Measurements from ENCODE around the gene UBD.

The UBD gene

DNA sequence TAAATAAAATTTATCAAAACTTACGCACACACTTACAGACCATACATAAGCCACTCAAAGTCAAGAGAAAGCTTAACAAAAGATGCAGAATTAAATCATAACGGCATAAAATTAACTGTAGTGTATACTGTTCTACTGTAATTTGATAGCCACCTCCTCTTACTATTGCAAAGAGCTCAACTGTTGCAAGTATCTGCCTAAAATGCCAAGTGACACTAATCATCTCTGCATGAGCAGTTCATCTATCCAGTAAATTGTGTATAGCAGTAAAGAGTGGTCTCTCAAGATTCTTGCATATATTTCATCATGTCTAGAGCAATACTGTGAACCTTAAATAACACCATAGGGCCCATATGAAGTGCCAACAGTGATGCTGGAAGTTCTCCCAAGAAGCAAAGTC, 37.7 kb upstream of the UBD start:
- TF ChIP-seq, protein P1, sequence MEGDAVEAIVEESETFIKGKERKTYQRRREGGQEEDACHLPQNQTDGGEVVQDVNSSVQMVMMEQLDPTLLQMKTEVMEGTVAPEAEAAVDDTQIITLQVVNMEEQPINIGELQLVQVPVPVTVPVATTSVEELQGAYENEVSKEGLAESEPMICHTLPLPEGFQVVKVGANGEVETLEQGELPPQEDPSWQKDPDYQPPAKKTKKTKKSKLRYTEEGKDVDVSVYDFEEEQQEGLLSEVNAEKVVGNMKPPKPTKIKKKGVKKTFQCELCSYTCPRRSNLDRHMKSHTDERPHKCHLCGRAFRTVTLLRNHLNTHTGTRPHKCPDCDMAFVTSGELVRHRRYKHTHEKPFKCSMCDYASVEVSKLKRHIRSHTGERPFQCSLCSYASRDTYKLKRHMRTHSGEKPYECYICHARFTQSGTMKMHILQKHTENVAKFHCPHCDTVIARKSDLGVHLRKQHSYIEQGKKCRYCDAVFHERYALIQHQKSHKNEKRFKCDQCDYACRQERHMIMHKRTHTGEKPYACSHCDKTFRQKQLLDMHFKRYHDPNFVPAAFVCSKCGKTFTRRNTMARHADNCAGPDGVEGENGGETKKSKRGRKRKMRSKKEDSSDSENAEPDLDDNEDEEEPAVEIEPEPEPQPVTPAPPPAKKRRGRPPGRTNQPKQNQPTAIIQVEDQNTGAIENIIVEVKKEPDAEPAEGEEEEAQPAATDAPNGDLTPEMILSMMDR (IDR thresholded peaks at IDR 0.05; ENCODE audit: low read depth, low read length, missing control alignments): no peak
- in situ Hi-C loops (cut with HindIII; ENCODE audit: low sequenced_read_pairs): loop anchor here (5.0 kb wide), 1 partner anchor 70 kb away; no protein-coding TSS in a partner anchor
- no peak for DNase-seq (ENCODE audit: low read depth)
- H3K4me3 ChIP-seq (ENCODE audit: low read depth, low read length): no peak overlapping the region

DNA sequence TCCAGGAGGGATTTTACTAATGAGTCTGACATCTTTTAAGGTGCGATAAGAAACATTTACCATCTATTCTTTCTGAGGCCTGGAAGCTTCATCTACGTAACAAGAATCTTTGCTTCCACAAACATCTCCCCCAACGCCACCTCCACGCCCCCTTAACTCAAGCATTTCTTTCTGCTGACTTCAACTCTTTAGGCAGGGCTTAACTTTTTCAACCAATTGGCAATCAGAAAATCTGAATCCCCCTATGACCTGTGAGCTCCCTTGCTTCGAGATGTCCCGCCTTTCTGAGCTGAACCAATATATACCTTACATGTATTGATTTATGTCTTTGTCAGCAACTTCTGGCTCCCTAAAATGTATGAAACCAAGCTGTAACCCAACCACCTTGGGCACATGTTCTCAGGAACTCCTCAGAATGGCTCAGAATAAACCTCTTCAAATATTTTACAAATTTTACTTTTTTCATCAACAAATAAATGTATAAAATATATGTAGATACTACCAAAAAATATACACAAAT, 36.9 kb upstream of the UBD start:
- DNase-seq (ENCODE audit: low read depth): no peak
- in situ Hi-C loops (cut with HindIII; ENCODE audit: low sequenced_read_pairs): loop anchor here (5.0 kb wide), 1 partner anchor 71 kb away; no protein-coding TSS in a partner anchor
- no peak overlapping the region for H3K4me3 ChIP-seq (ENCODE audit: low read depth, low read length)
- TF ChIP-seq, protein P1 (IDR thresholded peaks at IDR 0.05; ENCODE audit: low read depth, low read length, missing control alignments): no peak

DNA sequence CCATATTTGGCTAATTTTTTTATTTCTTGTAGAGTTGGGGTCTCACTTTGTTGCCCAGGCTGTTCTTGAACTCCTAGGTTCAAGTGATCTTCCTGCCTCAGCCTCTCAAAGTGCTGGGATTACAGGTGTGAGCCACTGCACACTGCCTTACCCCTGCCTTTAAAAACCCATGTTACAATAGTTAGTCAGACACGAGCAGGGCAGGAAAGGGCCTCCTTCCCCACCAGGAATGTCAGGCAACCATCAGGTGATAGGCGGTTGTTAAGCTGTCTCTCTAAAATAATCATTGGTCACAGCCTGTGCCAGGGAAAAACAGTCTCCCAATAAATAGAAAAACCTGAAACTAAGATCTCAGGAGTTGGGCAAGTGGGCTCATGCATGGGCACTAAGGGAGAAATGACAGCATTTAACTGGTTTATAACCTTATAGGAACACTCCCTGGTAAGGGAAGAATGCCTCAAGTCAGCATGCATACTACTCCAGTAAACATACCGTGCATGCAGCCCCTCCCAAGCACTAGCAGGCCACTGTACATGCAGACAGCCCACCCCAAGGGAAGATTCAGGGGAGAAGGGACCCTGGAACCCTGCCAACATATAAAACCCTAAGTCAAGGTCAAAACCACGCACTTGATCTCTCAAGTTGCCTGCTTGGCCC, 33.8 kb upstream of the UBD start:
- TF ChIP-seq, protein P1 (IDR thresholded peaks at IDR 0.05; ENCODE audit: low read depth, low read length, missing control alignments): no peak
- DNase-seq (ENCODE audit: low read depth): no peak
- no peak overlapping the region for H3K4me3 ChIP-seq (ENCODE audit: low read depth, low read length)
- in situ Hi-C loops (cut with HindIII; ENCODE audit: low sequenced_read_pairs): no loop called here

DNA sequence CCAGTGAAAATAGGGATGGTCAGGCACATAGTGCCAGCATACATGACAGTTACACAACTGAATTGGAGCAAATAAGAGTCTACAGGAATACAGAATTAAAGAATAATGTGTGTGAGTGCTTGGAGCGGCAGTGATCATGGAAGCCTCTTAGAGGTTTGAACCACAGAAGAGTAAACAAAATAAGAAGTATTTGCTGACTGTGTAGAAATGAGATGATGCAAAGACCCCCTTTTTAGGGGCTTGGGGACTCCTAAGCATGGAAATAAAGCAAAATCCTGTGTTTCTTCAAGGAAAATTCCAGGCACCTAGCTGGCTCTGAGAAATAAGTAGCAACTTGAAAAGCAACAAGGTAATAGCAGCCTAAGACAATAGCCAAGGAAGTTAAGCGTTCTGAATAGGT, 32.1 kb upstream of the UBD start:
- TF ChIP-seq, protein P1 (IDR thresholded peaks at IDR 0.05; ENCODE audit: low read depth, low read length, missing control alignments): no peak
- no peak for DNase-seq (ENCODE audit: low read depth)
- no peak overlapping the region for H3K4me3 ChIP-seq (ENCODE audit: low read depth, low read length)
- in situ Hi-C loops (cut with HindIII; ENCODE audit: low sequenced_read_pairs): no loop called here

DNA sequence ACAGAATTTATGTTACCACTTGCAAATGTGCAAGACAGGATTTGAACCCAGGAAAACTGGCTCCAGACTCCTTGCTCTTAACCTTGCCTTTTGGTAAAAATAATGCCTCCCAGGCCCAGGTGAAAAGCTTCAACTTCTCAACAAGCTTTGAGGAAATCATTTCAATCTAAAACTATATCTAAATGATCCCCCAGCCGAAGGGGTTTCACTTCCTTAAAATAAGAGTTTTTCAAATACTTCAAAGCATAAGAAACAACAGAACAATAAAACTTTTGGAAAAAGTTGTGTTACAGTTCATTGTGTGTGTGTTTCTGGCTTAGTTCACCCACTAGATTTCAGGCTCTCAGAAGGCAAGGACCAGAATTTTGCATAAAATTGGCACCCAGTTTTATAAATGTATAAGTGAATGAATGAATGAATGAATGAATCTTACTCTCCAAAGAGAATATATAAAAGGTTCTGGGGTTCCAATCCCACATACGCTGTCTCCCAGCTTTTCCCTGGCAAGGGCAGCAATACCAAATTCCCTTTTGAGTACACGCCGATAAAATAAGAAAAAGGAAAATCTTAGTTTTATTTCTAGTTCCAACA, 30.8 kb upstream of the UBD start:
- in situ Hi-C loops (cut with HindIII; ENCODE audit: low sequenced_read_pairs): no loop called here
- TF ChIP-seq, protein P1 (IDR thresholded peaks at IDR 0.05; ENCODE audit: low read depth, low read length, missing control alignments): no peak
- no peak overlapping the region for H3K4me3 ChIP-seq (ENCODE audit: low read depth, low read length)
- DNase-seq (ENCODE audit: low read depth): no peak

DNA sequence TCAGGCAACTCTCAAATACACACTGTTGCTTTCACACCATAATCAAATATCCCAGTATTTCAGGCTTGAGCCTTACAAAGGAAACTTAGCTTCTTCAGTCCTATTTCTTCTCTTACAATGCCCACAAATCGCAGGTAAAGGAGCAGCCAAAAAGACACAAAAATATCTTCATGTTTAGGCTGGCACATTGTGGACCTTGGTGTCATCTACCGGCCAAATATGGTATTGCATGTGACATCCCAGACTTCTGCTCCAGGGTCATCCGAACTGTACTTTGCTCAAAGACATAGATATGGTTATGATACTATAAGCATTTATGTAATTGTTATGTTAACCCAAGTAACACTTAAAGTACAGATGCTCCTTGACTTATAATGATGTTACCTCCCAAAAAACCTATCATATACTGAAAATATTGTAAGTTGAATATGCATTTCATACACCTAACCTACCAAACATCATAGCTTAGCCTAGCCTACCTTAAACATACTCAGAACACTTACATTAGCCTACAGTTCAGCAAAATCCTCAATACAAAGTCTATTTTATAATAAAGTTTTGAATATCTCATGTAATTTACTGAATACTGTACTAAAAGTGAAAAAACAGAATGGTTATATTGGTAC, 30.0 kb upstream of the UBD start:
- in situ Hi-C loops (cut with HindIII; ENCODE audit: low sequenced_read_pairs): no loop called here
- peak; percentile 16 for DNase-seq (ENCODE audit: low read depth)
- TF ChIP-seq, protein P1 (IDR thresholded peaks at IDR 0.05; ENCODE audit: low read depth, low read length, missing control alignments): peak; percentile 96

More for the DNA sequence above, 30.0 kb upstream of the UBD start:
- no peak overlapping the region for H3K4me3 ChIP-seq (ENCODE audit: low read depth, low read length)

Measured in astrocyte of the cerebellum (primary cell).